CD14-positive monocyte (primary cell): ENCODE results near the gene ELAPOR1. TPM values are rescaled to one million over a fixed set of nuclear protein-coding genes. Genes with fewer than 3 reads are reported as not detected.

ENCODE experiments used
- DNase-seq, 3 donors: peaks; one replicate each; pipeline ENCODE4 v3.0.0-alpha.2; 2011 to 2022
- H2AFZ ChIP-seq: 2 replicates; pipeline ENCODE4 v1.6.0; 2012; ENCODE audit warnings: mild to moderate bottlenecking, low read depth, low read length, inconsistent platforms; ENCODE audit not compliant: insufficient read depth, poor library complexity, severe bottlenecking
- H3K27ac ChIP-seq, 2 donors: 1 replicate in 1 of 2; 2 replicates in 1 of 2; pipeline ENCODE4 v1.5.1; 2012 to 2013; ENCODE audit warnings: low read length in 2 of 2, control low read depth in 1 of 2, inconsistent platforms in 1 of 2, low read depth in 1 of 2, mild to moderate bottlenecking in 1 of 2
- H3K27me3 ChIP-seq, 2 donors: one replicate each; pipeline versions ENCODE4 v1.6.0 to v1.6.1; 2011 to 2013; ENCODE audit warnings: low read length in 2 of 2; ENCODE audit not compliant: control insufficient read depth in 2 of 2, insufficient read depth in 2 of 2
- H3K36me3 ChIP-seq, 2 donors: replicated peaks in 1 of 2; 1 replicate in 1 of 2; 2 replicates in 1 of 2; pipeline versions ENCODE4 v1.5.1 to v1.6.1; 2012 to 2013; ENCODE audit warnings: low read length in 2 of 2, control low read depth in 1 of 2, inconsistent platforms in 1 of 2, mild to moderate bottlenecking in 1 of 2; ENCODE audit not compliant: insufficient read depth in 2 of 2, control insufficient read depth in 1 of 2
- H3K4me1 ChIP-seq, 2 donors: 1 replicate in 1 of 2; 2 replicates in 1 of 2; pipeline versions ENCODE4 v1.5.1 to v1.6.1; 2012 to 2013; ENCODE audit warnings: low read length in 2 of 2, control low read depth in 1 of 2, inconsistent platforms in 1 of 2, mild to moderate bottlenecking in 1 of 2, moderate library complexity in 1 of 2; ENCODE audit not compliant: insufficient read depth in 2 of 2, control insufficient read depth in 1 of 2
- H3K4me2 ChIP-seq: replicated peaks from 2 replicates; pipeline ENCODE3; 2012; ENCODE audit warnings: low read length, moderate library complexity, mild to moderate bottlenecking; ENCODE audit not compliant: poor library complexity, severe bottlenecking; ENCODE audit errors: extremely low read depth
- H3K4me3 ChIP-seq, 3 experiments: fragments of 200-600 bp in 1 of 3; sonication (generic) in 1 of 3; replicated peaks in 1 of 3; 1 replicate in 2 of 3; 2 replicates in 1 of 3; pipeline ENCODE4 v1.5.1; 2011 to 2013; ENCODE audit warnings: low read length in 3 of 3, mild to moderate bottlenecking in 3 of 3, control low read depth in 2 of 3, low read depth in 2 of 3, inconsistent platforms in 1 of 3, moderate library complexity in 1 of 3
- H3K79me2 ChIP-seq: 2 replicates; pipeline ENCODE4 v1.6.0; 2012; ENCODE audit warnings: mild to moderate bottlenecking, control low read depth, inconsistent platforms, low read length, moderate library complexity; ENCODE audit not compliant: insufficient read depth
- H3K9ac ChIP-seq: 2 replicates; pipeline ENCODE4 v1.6.0; 2017; ENCODE audit warnings: low read length, mild to moderate bottlenecking; ENCODE audit not compliant: insufficient read depth, poor library complexity, severe bottlenecking
- H3K9me3 ChIP-seq, 2 donors: replicated peaks in 1 of 2; 1 replicate in 1 of 2; 2 replicates in 1 of 2; pipeline versions ENCODE4 v1.5.1 to v1.6.1; 2012 to 2013; ENCODE audit warnings: low read length in 2 of 2, control low read depth in 1 of 2; ENCODE audit not compliant: control insufficient read depth in 1 of 2, insufficient read depth in 1 of 2
- H4K20me1 ChIP-seq: 2 replicates; pipeline ENCODE4 v1.6.0; 2012; ENCODE audit warnings: mild to moderate bottlenecking, low read length, control low read depth, moderate library complexity; ENCODE audit not compliant: insufficient read depth
- H3K27ac Mint-ChIP-seq, 7 donors: one replicate each; pipeline ENCODE4 v1.8.0; 2020; ENCODE audit warnings: mild to moderate bottlenecking in 7 of 7, mixed read lengths in 7 of 7, moderate library complexity in 6 of 7, inconsistent platforms in 2 of 7
- H3K27me3 Mint-ChIP-seq, 3 donors: one replicate each; pipeline ENCODE4 v1.8.0; 2021 to 2022; ENCODE audit warnings: low read depth in 3 of 3, mild to moderate bottlenecking in 3 of 3, mixed read lengths in 3 of 3, moderate library complexity in 3 of 3, inconsistent platforms in 1 of 3
- H3K36me3 Mint-ChIP-seq, 2 donors: one replicate each; pipeline ENCODE4 v1.8.0; 2020; ENCODE audit warnings: mixed read lengths in 2 of 2, inconsistent platforms in 1 of 2, mild to moderate bottlenecking in 1 of 2
- H3K4me1 Mint-ChIP-seq: one replicate; pipeline ENCODE4 v1.8.0; 2020; ENCODE audit warnings: mild to moderate bottlenecking, mixed read lengths
- H3K4me3 Mint-ChIP-seq, 2 donors: one replicate each; pipeline ENCODE4 v1.8.0; 2020; ENCODE audit warnings: mild to moderate bottlenecking in 2 of 2, mixed read lengths in 2 of 2, moderate library complexity in 1 of 2
- H3K9me3 Mint-ChIP-seq, 7 donors: one replicate each; pipeline ENCODE4 v1.8.0; 2020 to 2022; ENCODE audit warnings: mixed read lengths in 7 of 7, mild to moderate bottlenecking in 6 of 7, moderate library complexity in 6 of 7, inconsistent platforms in 2 of 7
- WGBS: methylation state at CpG from one replicate; pipeline ENCODE4 v1.1.5; 2013; ENCODE audit warnings: missing lambda C conversion rate; ENCODE audit not compliant: insufficient coverage; 5-methylcytosine and 5-hydroxymethylcytosine counted together
- intact Hi-C, 2 donors: fragments of 100-400 bp; cut with micrococcal nuclease; formaldehyde crosslinking; loops; one replicate each; pipeline versions ENCODE4 v1.15.0 to v1.15.1; 2023
- polyA plus RNA-seq, 3 donors: library from polyadenylated mRNA; depleted of rRNA in 1 of 3; unstranded in 2 of 3; stranded (reverse) in 1 of 3; fragments of 300-500 nt in 2 of 3; fragments of >200 nt in 1 of 3; fragmentation: Illumina TruSeq in 2 of 3; gene quantifications; 1 replicate in 2 of 3; 2 replicates in 1 of 3; pipeline ENCODE4 v1.2.3, GENCODE V29; 2012 to 2021
- TF ChIP-seq, protein P1 (sequence below): fragments of 200-600 bp; IDR thresholded peaks from one replicate; pipeline ENCODE4 v1.8.0; 2022; ENCODE audit warnings: antibody characterized with exemption, mild to moderate bottlenecking

The ELAPOR1 gene
- polyA plus RNA-seq, 3 donors, result 0.12 TPM; not detected in 2

DNA sequence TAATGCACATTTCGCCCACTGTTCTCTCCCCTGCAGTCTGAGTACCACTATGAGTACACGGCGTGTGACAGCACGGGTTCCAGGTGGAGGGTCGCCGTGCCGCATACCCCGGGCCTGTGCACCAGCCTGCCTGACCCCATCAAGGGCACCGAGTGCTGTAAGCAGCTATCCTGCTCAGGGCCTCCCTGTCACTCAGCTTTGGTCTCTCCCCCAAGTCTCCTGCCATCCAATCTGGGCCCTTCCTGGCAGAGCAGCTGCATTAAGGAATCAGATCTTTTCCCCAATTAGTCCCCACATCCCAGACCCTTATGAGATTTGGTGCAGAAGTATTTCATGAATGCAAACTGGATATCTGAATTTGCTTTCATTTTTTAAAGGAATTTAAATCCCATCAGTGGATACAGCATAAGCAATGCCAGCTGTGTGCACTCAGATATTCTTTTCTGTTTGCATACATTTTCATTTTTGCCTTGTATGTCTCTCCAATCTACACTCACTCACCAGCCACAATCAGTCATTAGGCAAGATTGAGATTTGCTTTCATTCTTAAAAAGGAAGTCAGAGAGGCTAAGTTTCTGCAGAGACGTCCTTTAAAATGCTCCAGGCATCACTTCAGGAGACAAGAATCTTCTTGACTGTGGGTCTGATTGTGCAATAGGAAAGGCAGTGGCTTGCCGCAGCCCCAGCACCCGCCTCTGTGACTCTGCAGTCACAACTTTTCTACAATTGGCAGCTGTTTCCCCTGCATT is 48.1 kb downstream of the ELAPOR1 start:
- Histone ChIP-seq H3K27ac (peak overlapping the region; percentile 68 to 70), H2AFZ (peak overlapping the region; percentile 12), H3K27me3 (no peaks in the 10 kb centered on the region), H3K9me3 (no peaks in the 10 kb centered on the region), H3K4me2 (peak overlapping the region; percentile 33), H4K20me1 (no peaks in the 10 kb centered on the region), H3K4me1 (peaks cover 56 to 69% of the 10 kb centered on the region in 2 donors), H3K79me2 (no peaks in the 10 kb centered on the region), H3K36me3 (no peaks in the 10 kb centered on the region), H3K4me3 (peak overlapping the region in 1 of 3 experiments; percentile 24), H3K9ac (no peak overlapping the region)
- H3K36me3 Mint-ChIP-seq, result no peaks in the 10 kb centered on the region
- intact Hi-C loops, result no loop called here
- peak overlapping the region; percentile 79 to 91 (median 87) for H3K27ac Mint-ChIP-seq
- peaks cover 65% of the 10 kb centered on the region for H3K4me1 Mint-ChIP-seq
- 70% methylated on average over 10 of the region's 12 CpGs for WGBS
- H3K4me3 Mint-ChIP-seq, result peak overlapping the region in 1 of 2 donors; percentile 64
- H3K27me3 Mint-ChIP-seq, result peaks cover 0 to 1% (median 0%) of the 10 kb centered on the region in 3 donors
- no peaks in the 10 kb centered on the region for H3K9me3 Mint-ChIP-seq
- peak; percentile 78 to 89 (median 85) for DNase-seq
- TF ChIP-seq, protein P1, sequence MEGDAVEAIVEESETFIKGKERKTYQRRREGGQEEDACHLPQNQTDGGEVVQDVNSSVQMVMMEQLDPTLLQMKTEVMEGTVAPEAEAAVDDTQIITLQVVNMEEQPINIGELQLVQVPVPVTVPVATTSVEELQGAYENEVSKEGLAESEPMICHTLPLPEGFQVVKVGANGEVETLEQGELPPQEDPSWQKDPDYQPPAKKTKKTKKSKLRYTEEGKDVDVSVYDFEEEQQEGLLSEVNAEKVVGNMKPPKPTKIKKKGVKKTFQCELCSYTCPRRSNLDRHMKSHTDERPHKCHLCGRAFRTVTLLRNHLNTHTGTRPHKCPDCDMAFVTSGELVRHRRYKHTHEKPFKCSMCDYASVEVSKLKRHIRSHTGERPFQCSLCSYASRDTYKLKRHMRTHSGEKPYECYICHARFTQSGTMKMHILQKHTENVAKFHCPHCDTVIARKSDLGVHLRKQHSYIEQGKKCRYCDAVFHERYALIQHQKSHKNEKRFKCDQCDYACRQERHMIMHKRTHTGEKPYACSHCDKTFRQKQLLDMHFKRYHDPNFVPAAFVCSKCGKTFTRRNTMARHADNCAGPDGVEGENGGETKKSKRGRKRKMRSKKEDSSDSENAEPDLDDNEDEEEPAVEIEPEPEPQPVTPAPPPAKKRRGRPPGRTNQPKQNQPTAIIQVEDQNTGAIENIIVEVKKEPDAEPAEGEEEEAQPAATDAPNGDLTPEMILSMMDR, result no peak

DNA sequence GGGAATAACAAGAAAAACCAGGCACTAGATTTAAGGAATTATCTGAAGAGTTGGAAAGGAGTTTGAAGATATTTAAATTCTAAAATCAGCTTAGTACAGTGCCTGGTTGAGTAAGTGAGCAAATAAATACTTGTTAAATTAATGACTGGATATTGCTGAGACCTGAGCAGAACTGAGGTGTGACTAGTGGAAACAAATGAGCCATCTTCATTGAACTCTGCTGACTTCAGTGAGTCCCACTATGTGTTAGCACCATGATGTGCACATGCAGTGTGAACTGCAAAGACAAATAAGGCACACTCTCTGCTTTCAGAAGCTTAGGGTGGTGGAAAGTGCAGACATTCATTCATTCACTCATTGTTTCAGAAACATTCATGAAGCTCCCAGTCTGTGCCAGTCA is 48.7 kb downstream of the ELAPOR1 start:
- no peak for DNase-seq
- intact Hi-C loops, result no loop called here
- Histone ChIP-seq H2AFZ (peak overlapping the region; percentile 11), H3K27ac (peak overlapping the region; percentile 68 to 70), H4K20me1 (no peaks in the 10 kb centered on the region), H3K4me2 (peak overlapping the region; percentile 33), H3K4me3 (no peak overlapping the region), H3K4me1 (peaks cover 62 to 75% of the 10 kb centered on the region in 2 donors), H3K79me2 (no peaks in the 10 kb centered on the region), H3K36me3 (no peaks in the 10 kb centered on the region), H3K9ac (no peak overlapping the region), H3K9me3 (no peaks in the 10 kb centered on the region), H3K27me3 (no peaks in the 10 kb centered on the region)
- Mint-ChIP-seq H3K9me3 (no peaks in the 10 kb centered on the region), H3K36me3 (no peaks in the 10 kb centered on the region), H3K4me1 (peaks cover 71% of the 10 kb centered on the region), H3K27me3 (peaks cover 0 to 1% (median 0%) of the 10 kb centered on the region in 3 donors), H3K4me3 (peak overlapping the region in 1 of 2 donors; percentile 28), H3K27ac (peak overlapping the region; percentile 79 to 91 (median 87))
- TF ChIP-seq, protein P1, result no peak
